HepG2 (cell line): ENCODE data around the gene NFKBIL1. TPM values are rescaled to one million over a fixed set of nuclear protein-coding genes. Genes with fewer than 3 reads are reported as not detected.

Experiments
- ATAC-seq: fragments of 200-7000 bp; cut with Tn5 transposase; 3 replicates; pipeline ENCODE4 v1.9.1; 2020; ENCODE audit warnings: mild to moderate bottlenecking, moderate library complexity
- BruUV-seq: library from RNA; stranded (reverse); fragments of 400-500 nt; replicated peaks from 2 replicates; lab custom pipeline; 2021; lab: Mats Ljungman, UMichigan
- CTCF ChIA-PET: fragments of 300-600 bp; formaldehyde crosslinking; extraction: SDS; loops from one replicate; lab custom pipeline; 2021; ENCODE audit warnings: low total read pairs, inconsistent platforms, low intra/inter-chr PET ratio; lab: Yijun Ruan, JAX
- POLR2A ChIA-PET: fragments of 350-600 bp; sonication (Branson Sonifier 250); formaldehyde crosslinking; loops from one replicate; lab custom pipeline; 2020; ENCODE audit warnings: antibody characterized with exemption, inconsistent platforms; lab: Yijun Ruan, JAX
- DNase-seq: peaks from one replicate; pipeline ENCODE4 v3.0.0-alpha.2; 2015; ENCODE audit warnings: low spot score
- FAIRE-seq: peaks from 3 replicates; lab custom pipeline; 2011; peaks lifted over from hg19 to GRCh38; lab: Jason Lieb, UNC
- H2AFZ ChIP-seq: one replicate; pipeline ENCODE4 v1.6.1; 2011; ENCODE audit warnings: low read length, inconsistent platforms
- H3K27ac ChIP-seq: fragments of 300-600 bp; 3 replicates; pipeline ENCODE4 v1.8.0; 2011; ENCODE audit warnings: mixed run types, mild to moderate bottlenecking, mixed read lengths, low read length, inconsistent platforms; ENCODE audit not compliant: insufficient read depth; ENCODE audit errors: extremely low read length
- H3K27me3 ChIP-seq, 2 experiments: fragments of 200-600 bp in 1 of 2; 2 replicates in 1 of 2; 3 replicates in 1 of 2; pipeline versions ENCODE4 v1.6.0 to v1.8.0; 2011; ENCODE audit warnings: low read length in 2 of 2, mild to moderate bottlenecking in 2 of 2, moderate library complexity in 2 of 2, inconsistent platforms in 1 of 2; ENCODE audit not compliant: insufficient read depth in 2 of 2, control insufficient read depth in 1 of 2
- H3K36me3 ChIP-seq, 2 experiments: fragments of 200-600 bp in 1 of 2; replicated peaks in 1 of 2; 2 replicates in 1 of 2; 3 replicates in 1 of 2; pipeline versions ENCODE4 v1.5.1 to v1.8.0; 2011; ENCODE audit warnings: low read length in 2 of 2, inconsistent platforms in 1 of 2; ENCODE audit not compliant: insufficient read depth in 2 of 2, control insufficient read depth in 1 of 2
- H3K4me1 ChIP-seq: 2 replicates; pipeline ENCODE4 v1.5.1; 2012; ENCODE audit warnings: low read length, inconsistent platforms; ENCODE audit not compliant: insufficient read depth
- H3K4me2 ChIP-seq: 2 replicates; pipeline ENCODE4 v1.6.0; 2011; ENCODE audit warnings: low read depth, low read length, inconsistent platforms
- H3K4me3 ChIP-seq, 3 experiments: fragments of 200-600 bp in 1 of 3; sonication (generic), shearing (Covaris generic) in 1 of 3; replicated peaks in 1 of 3; 2 replicates each; pipeline ENCODE4 v1.5.1; 2011 to 2016; ENCODE audit warnings: low read length in 3 of 3, inconsistent platforms in 2 of 3, low read depth in 2 of 3, mild to moderate bottlenecking in 2 of 3, control low read depth in 1 of 3, mixed read lengths in 1 of 3; ENCODE audit not compliant: insufficient read depth in 1 of 3
- H3K79me2 ChIP-seq: one replicate; pipeline ENCODE4 v1.6.1; 2011; ENCODE audit warnings: low read length, inconsistent platforms; ENCODE audit not compliant: insufficient read depth
- H3K9ac ChIP-seq: 2 replicates; pipeline ENCODE4 v1.6.0; 2011; ENCODE audit warnings: mild to moderate bottlenecking, low read depth, low read length, inconsistent platforms; ENCODE audit not compliant: insufficient read depth
- H3K9me3 ChIP-seq: 2 replicates; pipeline ENCODE4 v1.5.1; 2012; ENCODE audit warnings: mild to moderate bottlenecking, low read length
- H4K20me1 ChIP-seq: 2 replicates; pipeline ENCODE4 v1.6.0; 2011; ENCODE audit warnings: inconsistent platforms, mild to moderate bottlenecking, low read length, moderate library complexity; ENCODE audit not compliant: insufficient read depth
- ATF7 ChIP-seq, 2 experiments: fragments of 450-650 bp in 1 of 2; sonication (generic) in 1 of 2; formaldehyde crosslinking in 1 of 2; IDR thresholded peaks; 2 replicates each; pipeline versions ENCODE4 v1.4.0 to v1.6.1; 2016 to 2020; ENCODE audit warnings: antibody characterized with exemption in 1 of 2, mild to moderate bottlenecking in 1 of 2, missing genetic modification reagents in 1 of 2
- CREB1 ChIP-seq, 2 experiments: fragments of 450-650 bp in 1 of 2; IDR thresholded peaks; 2 replicates each; pipeline ENCODE4 v1.6.1; 2016 to 2017; ENCODE audit warnings: control low read depth in 1 of 2, mild to moderate bottlenecking in 1 of 2, missing compliant biosample characterization in 1 of 2, missing genetic modification characterization in 1 of 2
- GTF3A ChIP-seq: sonication (generic); formaldehyde crosslinking; conservative IDR thresholded peaks from 2 replicates; pipeline ENCODE4 v1.4.0; 2020; ENCODE audit warnings: mild to moderate bottlenecking, missing genetic modification reagents
- JUNB ChIP-seq: sonication (generic); formaldehyde crosslinking; IDR thresholded peaks from 2 replicates; pipeline ENCODE4 v1.8.0; 2022; ENCODE audit warnings: missing genetic modification reagents, mild to moderate bottlenecking, borderline replicate concordance
- MAFF ChIP-seq: IDR thresholded peaks from 2 replicates; pipeline ENCODE4 v1.6.1; 2011; ENCODE audit warnings: low read depth, low read length, improper control_type of control experiment
- MAFK ChIP-seq, 2 experiments: IDR thresholded peaks in 1 of 2; conservative IDR thresholded peaks in 1 of 2; 2 replicates each; pipeline ENCODE4 v1.6.1; 2011; ENCODE audit warnings: improper control_type of control experiment in 2 of 2, low read length in 2 of 2
- RBM22 ChIP-seq: fragments of 200-400 bp; formaldehyde crosslinking; optimal IDR thresholded peaks from 2 replicates; pipeline ENCODE3; 2017; ENCODE audit warnings: mild to moderate bottlenecking, low read length, moderate library complexity
- ZNF121 ChIP-seq: sonication (generic); formaldehyde crosslinking; IDR thresholded peaks from 2 replicates; pipeline ENCODE4 v1.5.0; 2020; ENCODE audit warnings: mild to moderate bottlenecking, missing genetic modification reagents
- ZSCAN25 ChIP-seq: sonication (generic); formaldehyde crosslinking; IDR thresholded peaks from 2 replicates; pipeline ENCODE4 v1.8.0; 2022; ENCODE audit warnings: mild to moderate bottlenecking, missing genetic modification reagents
- WGBS: methylation state at CpG from one replicate; pipeline ENCODE4 v1.1.6; 2017; ENCODE audit warnings: low lambda C conversion rate; 5-methylcytosine and 5-hydroxymethylcytosine counted together
- in situ Hi-C: cut with HindIII; loops from 2 replicates; pipeline ENCODE4 v1.10.0; 2017; ENCODE audit warnings: low pct_unique_long_range_greater_than_20kb; ENCODE audit not compliant: extremely low pct_ligation_motif_present
- intact Hi-C: fragments of 100-400 bp; cut with micrococcal nuclease; formaldehyde crosslinking; loops from one replicate; pipeline ENCODE4 v1.10.0; 2022; ENCODE audit not compliant: unreplicated experiment
- polyA plus RNA-seq, 8 experiments: library from polyadenylated mRNA; depleted of rRNA in 3 of 8; stranded (reverse) in 7 of 8; unstranded in 1 of 8; fragments of >200 nt; fragmentation: Illumina TruSeq in 4 of 8; extraction: Trizol in 4 of 8; gene quantifications; 2 replicates each; pipeline versions ENCODE4 v1.2.1 to v1.2.3, GENCODE V29; 2011 to 2016; ENCODE audit warnings: low read depth in 4 of 8, missing spikeins in 1 of 8, mixed read lengths in 1 of 8; ENCODE audit not compliant: insufficient read depth in 1 of 8
- total RNA-seq, 5 experiments: library from RNA; depleted of rRNA; stranded (reverse); fragments of >200 nt; fragmentation: Illumina TruSeq; extraction: Trizol; gene quantifications; 2 replicates each; pipeline ENCODE4 v1.2.3, GENCODE V29; 2016; ENCODE audit warnings: low read depth in 1 of 5
- TF ChIP-seq, protein P1 (sequence below): sonication (generic); formaldehyde crosslinking; IDR thresholded peaks from 2 replicates; pipeline ENCODE4 v1.5.0; 2020; ENCODE audit warnings: missing genetic modification reagents

Gene NFKBIL1
- total and polyA plus RNA-seq, 2 of the 13 experiments (the other 11 are each of a cell fraction or from before 2014, with no cell fraction given) = 9.7 to 19.5 TPM

DNA sequence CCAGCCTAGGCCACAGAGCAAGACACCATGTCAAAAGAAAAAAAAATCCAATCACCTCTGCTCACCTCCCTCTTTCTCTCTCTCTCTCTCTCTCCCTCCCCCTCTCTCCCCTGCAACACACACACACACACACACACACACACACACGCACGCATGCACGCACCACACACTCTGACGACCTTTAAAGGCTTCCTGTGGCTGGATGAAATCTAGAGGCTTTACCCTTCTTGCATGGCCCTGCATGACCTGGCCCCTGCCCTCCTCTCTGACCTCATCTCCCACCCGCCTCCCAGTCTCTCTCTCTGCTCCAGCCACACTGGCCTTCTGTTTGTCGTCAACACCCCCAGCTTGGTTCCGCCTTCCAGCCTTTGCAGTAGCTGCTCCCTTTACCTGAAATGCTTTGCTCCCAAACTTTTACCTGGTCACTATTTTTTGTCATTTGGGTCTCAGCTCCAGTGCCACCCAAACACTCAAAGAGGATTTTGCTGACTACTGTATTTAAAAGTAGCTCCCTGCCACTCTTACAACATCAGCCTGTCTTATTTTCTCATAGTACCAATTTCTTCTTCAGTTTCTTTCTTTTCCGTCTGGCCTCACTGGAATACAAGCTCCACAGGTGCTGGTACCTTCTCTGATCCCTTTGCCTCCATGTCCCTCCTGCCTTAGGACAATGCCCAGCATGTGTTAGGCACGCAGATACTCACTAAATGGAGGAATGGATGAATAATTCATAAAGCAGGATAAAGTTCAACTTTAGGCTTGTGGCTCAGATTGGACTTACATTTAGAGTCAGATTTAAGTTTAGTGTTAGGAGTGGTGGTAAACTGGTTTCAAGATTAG, 20.3 kb downstream of the NFKBIL1 start:
- Histone ChIP-seq H2AFZ (no peak overlapping the region), H3K36me3 (no peaks in the 10 kb centered on the region), H4K20me1 (no peaks in the 10 kb centered on the region), H3K9me3 (no peaks in the 10 kb centered on the region), H3K9ac (no peak overlapping the region), H3K4me3 (no peak overlapping the region)
- FAIRE-seq = no peak
- ATAC-seq = peak; percentile 59
- ChIA-PET POLR2A (interaction anchor here (0.6 to 1.8 kb wide), 2 partner anchors 9 to 15 kb away, joined by 4 to 5 read pairs; no protein-coding TSS in a partner anchor), CTCF (no interaction called here)
- BruUV-seq = no TSS peak
- intact Hi-C loops = no loop called here
- WGBS = 18% methylated on average over 9 of the region's 9 CpGs
- DNase-seq = no peak
- TF ChIP-seq, protein P1, sequence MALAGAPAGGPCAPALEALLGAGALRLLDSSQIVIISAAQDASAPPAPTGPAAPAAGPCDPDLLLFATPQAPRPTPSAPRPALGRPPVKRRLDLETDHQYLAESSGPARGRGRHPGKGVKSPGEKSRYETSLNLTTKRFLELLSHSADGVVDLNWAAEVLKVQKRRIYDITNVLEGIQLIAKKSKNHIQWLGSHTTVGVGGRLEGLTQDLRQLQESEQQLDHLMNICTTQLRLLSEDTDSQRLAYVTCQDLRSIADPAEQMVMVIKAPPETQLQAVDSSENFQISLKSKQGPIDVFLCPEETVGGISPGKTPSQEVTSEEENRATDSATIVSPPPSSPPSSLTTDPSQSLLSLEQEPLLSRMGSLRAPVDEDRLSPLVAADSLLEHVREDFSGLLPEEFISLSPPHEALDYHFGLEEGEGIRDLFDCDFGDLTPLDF (CRISPR knock-in tag) = no peak
- TF ChIP-seq CREB1 (IDR thresholded peaks at IDR 0.05) (0 out of 2 replicates have a peak, but pooled peaks have one; percentile 10), CREB1 (CRISPR knock-in tag; IDR thresholded peaks at IDR 0.05) (no peak), RBM22 (no peak), ZNF121 (CRISPR knock-in tag) (peak; percentile 45; the same call in 1 of the 2 replicates), MAFF (peak; percentile 79), ATF7 (IDR thresholded peaks at IDR 0.05) (0 out of 2 replicates have a peak, but pooled peaks have one; percentile 12), ATF7 (CRISPR knock-in tag; IDR thresholded peaks at IDR 0.05) (no peak), GTF3A (CRISPR knock-in tag) (no peak), JUNB (CRISPR knock-in tag) (0 out of 2 replicates have a peak, but pooled peaks have one; percentile 6), ZSCAN25 (peak; percentile 97), MAFK (conservative IDR thresholded peaks at IDR 0.05 in 1 of 2, IDR thresholded peaks at IDR 0.05 in 1 of 2; ENCODE audit: low read length in 2 of 2) (peak; percentile 87 to 89)
- TF ChIP-seq, all 625 proteins: peak for 7
- Histone ChIP-seq H3K4me2 (no peak overlapping the region), H3K27me3 (peaks cover 4 to 34% of the 10 kb centered on the region in 2 experiments; a peak in 4 of 5 replicates), H3K27ac (no peak overlapping the region), H3K79me2 (no peaks in the 10 kb centered on the region), H3K4me1 (peaks cover 9% of the 10 kb centered on the region)
- in situ Hi-C loops = no loop called here
